ENCODE measurements around the gene ZNF180.

- TF ChIP-seq CTCF (tag by site-specific recombination; IDR thresholded peaks at IDR 0.05) (peak; percentile 97), ZNF792 (tag by site-specific recombination; IDR thresholded peaks at IDR 0.05) (0 out of 2 replicates have a peak, but pooled peaks have one; percentile 36), ZNF843 (tag by site-specific recombination; IDR thresholded peaks at IDR 0.05) (peak; percentile 84), GFI1B (tag by site-specific recombination; IDR thresholded peaks at IDR 0.05) (no peak), ZNF549 (tag by site-specific recombination; IDR thresholded peaks at IDR 0.05) (no peak), ZNF639 (tag by site-specific recombination; IDR thresholded peaks at IDR 0.05) (0 out of 2 replicates have a peak, but pooled peaks have one; percentile 53), ZNF558 (tag by site-specific recombination; IDR thresholded peaks at IDR 0.05) (no peak), YY1 (tag by site-specific recombination; IDR thresholded peaks at IDR 0.05) (peak; percentile 90), ZNF510 (tag by site-specific recombination; IDR thresholded peaks at IDR 0.05; ENCODE audit: insufficient replicate concordance) (no peak), ZSCAN5A (tag by site-specific recombination; IDR thresholded peaks at IDR 0.05) (peak; percentile 85; the same call in 1 of the 2 replicates)
These were observed at the start of gene ZNF180 for GRCh38 chr19:44499962-44500949.
